ENCODE results near the gene AFF1.

GRCh38 chr4:87120010-87120409, 185.2 kb downstream of the AFF1 start:
- TF ChIP-seq CTCF (IDR thresholded peaks at IDR 0.05) (no peak), POLR2A (IDR thresholded peaks at IDR 0.05) (no peak)
